Natural killer cell (primary cell): ENCODE data around the gene PRTN3. TPM values are rescaled to one million over a fixed set of nuclear protein-coding genes. Genes with fewer than 3 reads are reported as not detected.

Experiments
- ATAC-seq, 3 donors: fragments of 150-1000 bp in 2 of 3; fragments of 200-7000 bp in 1 of 3; cut with Tn5 transposase; 1 replicate in 1 of 3; 2 replicates in 2 of 3; pipeline ENCODE4 v1.10.0; 2021; ENCODE audit warnings: mild to moderate bottlenecking in 2 of 3, moderate library complexity in 2 of 3
- DNase-seq, 2 donors: peaks; one replicate each; pipeline versions ENCODE4 v3.0.0 to v3.0.0-alpha.2; 2013 to 2021; ENCODE audit warnings: mixed read lengths in 1 of 2
- H3K27ac ChIP-seq: one replicate; pipeline ENCODE4 v1.5.1; 2013; ENCODE audit warnings: mild to moderate bottlenecking, low read length
- H3K27me3 ChIP-seq: one replicate; pipeline ENCODE4 v1.6.1; 2013; ENCODE audit warnings: low read length; ENCODE audit not compliant: control insufficient read depth, insufficient read depth
- H3K36me3 ChIP-seq: one replicate; pipeline ENCODE4 v1.6.1; 2013; ENCODE audit warnings: low read length; ENCODE audit not compliant: control insufficient read depth, insufficient read depth
- H3K4me1 ChIP-seq: one replicate; pipeline ENCODE4 v1.6.1; 2013; ENCODE audit warnings: low read length; ENCODE audit not compliant: control insufficient read depth, insufficient read depth
- H3K4me3 ChIP-seq: one replicate; pipeline ENCODE4 v1.5.1; 2013; ENCODE audit warnings: low read length
- H3K9me3 ChIP-seq: one replicate; pipeline ENCODE4 v1.6.1; 2013; ENCODE audit warnings: low read length; ENCODE audit not compliant: control insufficient read depth, insufficient read depth
- H3K27ac Mint-ChIP-seq, 2 donors: one replicate each; pipeline ENCODE4 v1.8.0; 2022; ENCODE audit warnings: mild to moderate bottlenecking in 2 of 2, mixed read lengths in 2 of 2, moderate library complexity in 1 of 2
- H3K27me3 Mint-ChIP-seq, 2 donors: one replicate each; pipeline ENCODE4 v1.8.0; 2022; ENCODE audit warnings: low read depth in 2 of 2, mixed read lengths in 2 of 2
- H3K36me3 Mint-ChIP-seq: one replicate; pipeline ENCODE4 v1.8.0; 2022; ENCODE audit warnings: mixed read lengths
- H3K4me1 Mint-ChIP-seq, 2 donors: one replicate each; pipeline ENCODE4 v1.8.0; 2022; ENCODE audit warnings: mixed read lengths in 2 of 2
- H3K4me3 Mint-ChIP-seq: one replicate; pipeline ENCODE4 v1.8.0; 2022; ENCODE audit warnings: mild to moderate bottlenecking, moderate library complexity, mixed read lengths
- H3K9me3 Mint-ChIP-seq, 2 donors: one replicate each; pipeline ENCODE4 v1.8.0; 2022; ENCODE audit warnings: mixed read lengths in 2 of 2
- CTCF ChIP-seq: fragments of 200-600 bp; IDR thresholded peaks from one replicate; pipeline ENCODE4 v1.8.0; 2022; ENCODE audit warnings: antibody characterized with exemption
- WGBS: methylation state at CpG from one replicate; pipeline ENCODE4 v1.1.7; 2013; ENCODE audit warnings: missing lambda C conversion rate; ENCODE audit not compliant: insufficient coverage; 5-methylcytosine and 5-hydroxymethylcytosine counted together
- intact Hi-C: fragments of 100-400 bp; cut with micrococcal nuclease; formaldehyde crosslinking; loops from one replicate; pipeline ENCODE4 v1.14.2; 2022
- total RNA-seq, 4 donors: library from RNA; stranded (reverse); fragments of 120-200 nt in 1 of 4; gene quantifications; one replicate each; pipeline versions ENCODE4 v1.2.3 to v1.2.4, GENCODE V29; 2013 to 2022

The PRTN3 gene
- total RNA-seq, 3 donors from 2014 or later (not counting 1 experiment from before 2014, with no cell fraction given), result 0.36 to 0.73 TPM; not detected in 1

- intact Hi-C loops, result no loop called here
- Histone ChIP-seq H3K27ac (no peak overlapping the region), H3K4me3 (no peak overlapping the region), H3K27me3 (peaks cover 11% of the 10 kb centered on the region), H3K9me3 (no peaks in the 10 kb centered on the region), H3K4me1 (no peaks in the 10 kb centered on the region), H3K36me3 (no peaks in the 10 kb centered on the region)
- Mint-ChIP-seq H3K27ac (no peak overlapping the region), H3K27me3 (peaks cover 6 to 10% of the 10 kb centered on the region in 2 donors), H3K9me3 (peaks cover 0 to 4% of the 10 kb centered on the region in 2 donors), H3K4me3 (peak overlapping the region; percentile 28), H3K36me3 (no peaks in the 10 kb centered on the region), H3K4me1 (peaks cover 0 to 8% of the 10 kb centered on the region in 2 donors)
- WGBS, result 2% methylated on average over 64 of the region's 64 CpGs
- no peak for DNase-seq
- no peak for TF ChIP-seq CTCF
- no peak for ATAC-seq
Observed at GRCh38 chr19:821231-821824, 19.5 kb upstream of the PRTN3 start.

- Histone ChIP-seq H3K4me3 (no peak within 1 kb of the TSS), H3K27me3 (peaks cover 11% of the 10 kb centered on the region), H3K4me1 (no peaks in the 10 kb centered on the region), H3K36me3 (no peaks in the 10 kb centered on the region), H3K27ac (no peak within 1 kb of the TSS), H3K9me3 (no peaks in the 10 kb centered on the region)
- Mint-ChIP-seq H3K4me1 (peaks cover 0 to 2% of the 10 kb centered on the region in 2 donors), H3K27me3 (peaks cover 6 to 10% of the 10 kb centered on the region in 2 donors), H3K27ac (no peak within 1 kb of the TSS), H3K4me3 (peak within 1 kb of the TSS; percentile 28), H3K9me3 (no peaks in the 10 kb centered on the region), H3K36me3 (no peaks in the 10 kb centered on the region)
- intact Hi-C loops, result no loop called here
- ATAC-seq (no peak), DNase-seq (no peak)
- WGBS, result under 1% methylated on average over 68 of the region's 86 CpGs
- TF ChIP-seq CTCF, result no peak
Observed at GRCh38 chr19:821825-822503, 18.8 kb upstream of the PRTN3 start, which contains the start of gene PLPPR3. Gene PLPPR3, minus strand, starts transcription at chr19:821955. Its CDS starts 396 bp downstream, at chr19:821559.

GRCh38 chr19:823565-824121, 17.2 kb upstream of the PRTN3 start:
- Mint-ChIP-seq H3K27ac (no peak overlapping the region), H3K4me1 (no peaks in the 10 kb centered on the region), H3K4me3 (no peak overlapping the region), H3K36me3 (no peaks in the 10 kb centered on the region), H3K27me3 (peaks cover 6 to 10% of the 10 kb centered on the region in 2 donors), H3K9me3 (no peaks in the 10 kb centered on the region)
- Histone ChIP-seq H3K4me1 (no peaks in the 10 kb centered on the region), H3K4me3 (no peak overlapping the region), H3K27ac (no peak overlapping the region), H3K36me3 (no peaks in the 10 kb centered on the region), H3K9me3 (no peaks in the 10 kb centered on the region), H3K27me3 (peaks cover 11% of the 10 kb centered on the region)
- no peak for DNase-seq
- WGBS, result 64% methylated on average over 11 of the region's 12 CpGs
- TF ChIP-seq CTCF, result no peak
- intact Hi-C loops, result no loop called here
- ATAC-seq, result no peak
